ENCODE data around the gene PIRT. TPM values are rescaled to one million over a fixed set of nuclear protein-coding genes. Genes with fewer than 3 reads are reported as not detected.

PIRT gene
- total RNA-seq, 2 experiments from 2014 or later: not detected

- H3K36me3 Mint-ChIP-seq (ENCODE audit: low read depth): no peaks in the 10 kb centered on the region
- H3K4me3 Mint-ChIP-seq: no peak overlapping the region
- no peak for DNase-seq
- ChIA-PET CTCF (no interaction called here), POLR2A (no interaction called here)
- no peaks in the 10 kb centered on the region for H3K9me3 Mint-ChIP-seq
- no peaks in the 10 kb centered on the region for H3K27me3 Mint-ChIP-seq
- no peaks in the 10 kb centered on the region for H3K4me1 Mint-ChIP-seq
- H3K27ac Mint-ChIP-seq: no peak overlapping the region
These were observed 30.2 kb downstream of the PIRT start for GRCh38 chr17:10807704-10808128.

- DNase-seq: no peak
- ChIA-PET CTCF (no interaction called here), POLR2A (no interaction called here)
- no peak overlapping the region for H3K27ac Mint-ChIP-seq
- H3K9me3 Mint-ChIP-seq: no peaks in the 10 kb centered on the region
- H3K4me1 Mint-ChIP-seq: no peaks in the 10 kb centered on the region
- H3K36me3 Mint-ChIP-seq (ENCODE audit: low read depth): no peaks in the 10 kb centered on the region
- H3K4me3 Mint-ChIP-seq: no peak overlapping the region
- H3K27me3 Mint-ChIP-seq: no peaks in the 10 kb centered on the region
These were observed 31.2 kb downstream of the PIRT start for GRCh38 chr17:10806545-10807262.

- no peak for DNase-seq
- POLR2A ChIA-PET: no interaction called here
- H3K36me3 Mint-ChIP-seq (ENCODE audit: low read depth): no peaks in the 10 kb centered on the region
- no peaks in the 10 kb centered on the region for H3K27me3 Mint-ChIP-seq
- CTCF ChIA-PET: no interaction called here
- no peak overlapping the region for H3K4me3 Mint-ChIP-seq
- H3K4me1 Mint-ChIP-seq: no peaks in the 10 kb centered on the region
- no peak overlapping the region for H3K27ac Mint-ChIP-seq
- H3K9me3 Mint-ChIP-seq: no peaks in the 10 kb centered on the region
These were observed 32.0 kb downstream of the PIRT start for GRCh38 chr17:10805911-10806310.

- POLR2A ChIA-PET: no interaction called here
- H3K4me3 Mint-ChIP-seq: no peak overlapping the region
- H3K27ac Mint-ChIP-seq: no peak overlapping the region
- CTCF ChIA-PET: no interaction called here
- no peaks in the 10 kb centered on the region for H3K9me3 Mint-ChIP-seq
- no peaks in the 10 kb centered on the region for H3K4me1 Mint-ChIP-seq
- H3K36me3 Mint-ChIP-seq (ENCODE audit: low read depth): no peaks in the 10 kb centered on the region
- no peaks in the 10 kb centered on the region for H3K27me3 Mint-ChIP-seq
- no peak for DNase-seq
These were observed 33.3 kb downstream of the PIRT start for GRCh38 chr17:10804546-10804945.

GRCh38 chr17:10803830-10804475, 33.9 kb downstream of the PIRT start, which contains the start of gene TMEM238L:
Gene TMEM238L (minus strand): TSS chr17:10804099. CDS start chr17:10803963, 136 bp downstream.
- no peaks in the 10 kb centered on the region for H3K36me3 Mint-ChIP-seq (ENCODE audit: low read depth)
- no peak within 1 kb of the TSS for H3K4me3 Mint-ChIP-seq
- H3K9me3 Mint-ChIP-seq: no peaks in the 10 kb centered on the region
- POLR2A ChIA-PET: no interaction called here
- no peaks in the 10 kb centered on the region for H3K27me3 Mint-ChIP-seq
- no peak within 1 kb of the TSS for H3K27ac Mint-ChIP-seq
- CTCF ChIA-PET: no interaction called here
- DNase-seq: no peak
- no peaks in the 10 kb centered on the region for H3K4me1 Mint-ChIP-seq

GRCh38 chr17:10803350-10803749, 34.5 kb downstream of the PIRT start:
- no peak for DNase-seq
- ChIA-PET CTCF (no interaction called here), POLR2A (no interaction called here)
- H3K27me3 Mint-ChIP-seq: no peaks in the 10 kb centered on the region
- no peaks in the 10 kb centered on the region for H3K9me3 Mint-ChIP-seq
- no peaks in the 10 kb centered on the region for H3K4me1 Mint-ChIP-seq
- no peak overlapping the region for H3K4me3 Mint-ChIP-seq
- H3K27ac Mint-ChIP-seq: no peak overlapping the region
- no peaks in the 10 kb centered on the region for H3K36me3 Mint-ChIP-seq (ENCODE audit: low read depth)

- POLR2A ChIA-PET: no interaction called here
- no peak overlapping the region for H3K4me3 Mint-ChIP-seq
- no peak for DNase-seq
- CTCF ChIA-PET: no interaction called here
- no peaks in the 10 kb centered on the region for H3K27me3 Mint-ChIP-seq
- no peaks in the 10 kb centered on the region for H3K9me3 Mint-ChIP-seq
- H3K27ac Mint-ChIP-seq: no peak overlapping the region
- no peaks in the 10 kb centered on the region for H3K36me3 Mint-ChIP-seq (ENCODE audit: low read depth)
- H3K4me1 Mint-ChIP-seq: no peaks in the 10 kb centered on the region
These were observed 35.2 kb downstream of the PIRT start for GRCh38 chr17:10802496-10803284.

- ChIA-PET POLR2A (no interaction called here), CTCF (no interaction called here)
- no peak for DNase-seq
- H3K4me3 Mint-ChIP-seq: no peak overlapping the region
- no peaks in the 10 kb centered on the region for H3K9me3 Mint-ChIP-seq
- H3K27me3 Mint-ChIP-seq: no peaks in the 10 kb centered on the region
- H3K4me1 Mint-ChIP-seq: no peaks in the 10 kb centered on the region
- no peak overlapping the region for H3K27ac Mint-ChIP-seq
- no peaks in the 10 kb centered on the region for H3K36me3 Mint-ChIP-seq (ENCODE audit: low read depth)
These were observed 38.5 kb downstream of the PIRT start for GRCh38 chr17:10799407-10799806.

GRCh38 chr17:10798910-10799309, 39.0 kb downstream of the PIRT start:
- POLR2A ChIA-PET: no interaction called here
- no peaks in the 10 kb centered on the region for H3K4me1 Mint-ChIP-seq
- CTCF ChIA-PET: no interaction called here
- no peak overlapping the region for H3K27ac Mint-ChIP-seq
- peaks cover 1% of the 10 kb centered on the region for H3K27me3 Mint-ChIP-seq
- DNase-seq: no peak
- no peak overlapping the region for H3K4me3 Mint-ChIP-seq
- H3K9me3 Mint-ChIP-seq: no peaks in the 10 kb centered on the region
- no peaks in the 10 kb centered on the region for H3K36me3 Mint-ChIP-seq (ENCODE audit: low read depth)

GRCh38 chr17:10798332-10798749, 39.5 kb downstream of the PIRT start:
- H3K9me3 Mint-ChIP-seq: no peaks in the 10 kb centered on the region
- ChIA-PET POLR2A (no interaction called here), CTCF (no interaction called here)
- H3K4me3 Mint-ChIP-seq: no peak overlapping the region
- peaks cover 2% of the 10 kb centered on the region for H3K27me3 Mint-ChIP-seq
- H3K36me3 Mint-ChIP-seq (ENCODE audit: low read depth): no peaks in the 10 kb centered on the region
- peaks cover 1% of the 10 kb centered on the region for H3K4me1 Mint-ChIP-seq
- no peak overlapping the region for H3K27ac Mint-ChIP-seq
- DNase-seq: no peak

- CTCF ChIA-PET: no interaction called here
- no peak overlapping the region for H3K27ac Mint-ChIP-seq
- H3K4me3 Mint-ChIP-seq: no peak overlapping the region
- peaks cover 1% of the 10 kb centered on the region for H3K4me1 Mint-ChIP-seq
- H3K36me3 Mint-ChIP-seq (ENCODE audit: low read depth): no peaks in the 10 kb centered on the region
- POLR2A ChIA-PET: no interaction called here
- no peaks in the 10 kb centered on the region for H3K9me3 Mint-ChIP-seq
- H3K27me3 Mint-ChIP-seq: peaks cover 2% of the 10 kb centered on the region
- DNase-seq: no peak
These were observed 40.2 kb downstream of the PIRT start for GRCh38 chr17:10797476-10798328.

GRCh38 chr17:10793816-10794215, 44.1 kb downstream of the PIRT start:
- H3K27ac Mint-ChIP-seq: no peak overlapping the region
- H3K27me3 Mint-ChIP-seq: peaks cover 5% of the 10 kb centered on the region
- CTCF ChIA-PET: no interaction called here
- H3K9me3 Mint-ChIP-seq: no peaks in the 10 kb centered on the region
- no peak for DNase-seq
- peaks cover 1% of the 10 kb centered on the region for H3K4me1 Mint-ChIP-seq
- no peaks in the 10 kb centered on the region for H3K36me3 Mint-ChIP-seq (ENCODE audit: low read depth)
- POLR2A ChIA-PET: no interaction called here
- no peak overlapping the region for H3K4me3 Mint-ChIP-seq

GRCh38 chr17:10793256-10793655, 44.6 kb downstream of the PIRT start:
- POLR2A ChIA-PET: no interaction called here
- no peaks in the 10 kb centered on the region for H3K36me3 Mint-ChIP-seq (ENCODE audit: low read depth)

More at GRCh38 chr17:10793256-10793655, 44.6 kb downstream of the PIRT start:
- H3K4me1 Mint-ChIP-seq: peaks cover 1% of the 10 kb centered on the region
- H3K9me3 Mint-ChIP-seq: no peaks in the 10 kb centered on the region
- H3K27ac Mint-ChIP-seq: no peak overlapping the region
- no peak for DNase-seq
- CTCF ChIA-PET: no interaction called here
- peaks cover 5% of the 10 kb centered on the region for H3K27me3 Mint-ChIP-seq
- no peak overlapping the region for H3K4me3 Mint-ChIP-seq
